Stimulated activated CD4-positive, alpha-beta T cell treated with anti-CD3 and anti-CD28 coated beads, TNF-alpha, amount 100 ng/mL, for 1 hour (primary cell): ENCODE data around the gene TNIK.

Experiments used
- DNase-seq, 3 donors: peaks; one replicate each; pipeline ENCODE4 v3.0.0-alpha.2; 2020; ENCODE audit warnings: low read depth in 3 of 3, low spot score in 1 of 3

The TNIK gene

DNA sequence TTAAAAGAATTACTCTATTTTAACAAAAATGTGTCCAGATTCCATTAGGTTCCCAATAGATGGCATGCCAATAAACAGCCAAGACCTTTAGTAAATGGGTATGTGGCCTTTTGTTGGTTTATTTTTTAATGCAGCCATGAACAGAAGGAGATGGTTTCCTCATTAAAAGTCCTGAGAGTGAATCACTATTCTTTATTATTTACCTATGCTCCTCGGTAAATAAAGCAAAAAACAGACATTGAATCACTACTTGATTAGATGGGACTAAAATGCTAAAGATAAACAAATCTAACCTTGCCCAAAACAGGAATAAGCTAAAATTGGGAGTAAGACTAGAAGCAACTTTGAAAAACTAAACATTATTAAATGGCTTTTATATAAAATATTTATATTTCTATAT lies 94.2 kb downstream of the TNIK start:
- DNase-seq: no peak

DNA sequence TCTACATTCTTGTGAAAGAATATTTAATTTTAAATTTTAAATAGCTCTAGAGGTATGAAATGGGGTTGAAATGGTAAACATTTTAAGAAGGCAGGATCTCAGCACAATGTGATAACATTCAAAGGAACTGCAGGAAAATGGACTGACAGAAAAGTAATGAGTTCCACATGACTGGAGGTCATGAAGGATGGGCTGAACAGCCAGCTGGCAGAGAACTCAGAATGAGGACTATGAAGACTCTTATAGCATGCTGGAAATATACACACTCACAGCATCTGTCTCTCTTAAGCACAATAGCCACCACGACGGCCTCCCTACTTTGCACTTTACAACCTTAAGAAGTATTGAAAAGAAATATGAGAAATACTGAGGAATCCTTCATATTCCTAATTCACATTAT lies 94.7 kb downstream of the TNIK start:
- DNase-seq: no peak

DNA sequence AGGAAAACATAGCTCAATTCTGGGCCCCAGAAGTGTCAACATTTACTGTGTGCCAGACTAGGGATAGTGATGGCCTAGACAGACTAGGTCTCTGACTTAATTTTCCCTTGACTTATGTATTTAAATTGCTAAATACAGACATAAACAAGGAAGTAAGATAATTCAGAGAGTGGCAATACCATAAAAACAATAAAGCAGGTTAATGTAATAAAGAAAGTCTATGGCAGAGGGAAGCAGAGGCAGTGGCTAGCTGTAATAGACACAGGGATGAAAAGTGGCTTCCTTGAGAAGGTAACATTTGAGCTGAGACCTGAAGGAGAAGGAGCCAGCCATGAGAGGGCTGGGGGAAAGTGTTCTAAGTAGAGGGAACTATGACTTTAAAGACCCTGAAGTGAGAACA lies 95.7 kb downstream of the TNIK start:
- no peak for DNase-seq

DNA sequence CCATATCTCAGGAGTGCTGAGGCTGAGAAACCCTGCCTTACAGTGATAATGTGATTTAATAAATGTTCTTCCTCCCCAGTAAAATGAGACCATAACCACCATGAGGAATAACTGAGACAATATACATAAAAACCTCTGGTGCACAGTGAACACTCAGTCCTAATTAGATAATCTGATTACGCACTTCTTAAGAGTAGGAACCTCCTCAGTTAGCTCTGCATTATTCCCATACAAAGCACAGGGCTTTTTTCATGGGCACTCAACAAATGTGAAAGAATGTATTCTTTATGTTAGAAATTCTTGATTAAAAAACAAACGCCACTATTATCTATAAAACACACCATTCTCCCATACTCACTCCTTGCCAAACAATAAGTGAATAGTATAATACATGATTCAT lies 97.0 kb downstream of the TNIK start:
- DNase-seq: no peak

DNA sequence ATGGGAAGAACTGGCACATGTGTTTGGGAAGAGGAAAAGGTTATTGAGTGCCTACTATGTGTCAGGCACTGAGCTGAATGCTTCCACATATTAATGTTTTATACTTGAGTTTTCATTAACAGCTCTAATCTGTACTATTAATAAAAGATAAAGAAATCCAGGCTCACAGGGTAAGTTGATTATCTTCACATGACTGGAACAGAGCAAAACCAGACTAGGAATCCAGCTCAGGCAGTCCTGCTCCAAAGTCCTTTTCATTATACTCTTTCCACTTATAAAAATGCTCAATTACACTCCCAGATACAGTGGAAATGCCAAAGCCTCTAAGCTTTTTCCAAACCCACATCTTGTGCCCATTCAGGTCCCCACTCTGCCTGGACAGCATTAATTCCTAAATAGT lies 97.6 kb downstream of the TNIK start:
- no peak for DNase-seq

DNA sequence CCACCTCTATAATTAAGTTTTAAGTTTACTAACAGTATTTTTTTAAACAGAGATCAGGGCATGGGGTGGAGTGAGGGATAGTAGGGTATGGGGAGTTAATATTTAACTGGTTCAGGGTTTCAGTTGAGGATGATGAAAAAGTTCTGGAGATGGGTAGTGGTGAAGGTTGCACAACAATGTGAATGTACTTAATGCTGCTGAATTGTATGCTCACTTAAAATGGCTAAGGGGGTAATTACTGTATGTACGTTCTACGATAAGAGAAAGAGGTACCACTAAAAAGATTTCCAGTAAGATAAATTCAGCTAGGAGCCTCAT lies 101.4 kb downstream of the TNIK start:
- DNase-seq: no peak

DNA sequence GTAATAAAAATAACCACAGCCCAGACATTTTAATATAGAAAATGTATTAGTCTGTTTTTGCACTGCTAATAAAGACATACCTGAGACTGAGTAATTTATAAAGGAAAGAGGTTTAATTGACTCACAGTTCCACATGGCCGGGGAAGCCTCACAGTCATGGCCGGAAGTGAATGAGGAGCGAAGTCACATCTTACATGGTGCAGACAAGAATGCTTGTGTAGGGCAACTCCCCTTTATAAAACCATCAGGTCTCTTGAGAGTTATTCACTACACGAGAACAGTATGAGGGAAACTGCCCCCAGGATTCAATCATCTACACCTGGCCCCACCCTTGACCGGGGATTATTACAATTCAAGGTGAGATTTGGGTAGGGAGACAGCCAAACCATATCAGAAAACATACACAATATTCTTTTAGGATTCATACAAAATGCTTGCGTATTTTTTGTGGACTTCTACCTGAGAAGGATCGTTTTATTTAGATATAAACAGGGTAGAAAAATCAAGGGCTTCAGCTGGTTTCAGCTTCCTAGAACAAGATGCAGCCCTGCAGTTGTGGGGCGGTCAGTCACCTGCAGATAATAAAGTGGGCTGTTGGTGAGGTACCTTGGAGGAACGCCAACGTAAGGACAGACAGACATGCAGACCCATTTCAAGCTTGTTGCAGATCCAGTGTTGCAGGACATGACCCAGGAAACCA lies 101.9 kb downstream of the TNIK start:
- no peak for DNase-seq

DNA sequence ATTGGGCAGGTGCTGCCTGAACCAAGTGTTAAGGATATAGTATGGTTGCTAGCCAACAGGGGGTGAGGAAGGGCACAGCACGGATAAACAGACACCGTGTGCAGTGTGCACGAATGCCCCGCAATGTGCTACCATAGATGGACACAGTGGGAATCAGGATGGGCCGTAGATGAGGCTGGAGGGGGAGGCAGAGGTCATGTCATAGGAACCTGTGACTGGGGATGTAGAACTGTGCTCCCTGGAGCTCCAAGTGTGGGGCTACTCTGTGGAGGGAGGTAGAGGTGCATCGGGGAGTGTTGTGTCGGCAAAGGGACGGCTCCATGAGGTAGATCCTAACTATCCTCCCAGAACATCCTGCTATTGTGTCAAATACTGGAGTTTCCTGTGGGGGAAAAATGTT lies 102.5 kb downstream of the TNIK start:
- DNase-seq: no peak

DNA sequence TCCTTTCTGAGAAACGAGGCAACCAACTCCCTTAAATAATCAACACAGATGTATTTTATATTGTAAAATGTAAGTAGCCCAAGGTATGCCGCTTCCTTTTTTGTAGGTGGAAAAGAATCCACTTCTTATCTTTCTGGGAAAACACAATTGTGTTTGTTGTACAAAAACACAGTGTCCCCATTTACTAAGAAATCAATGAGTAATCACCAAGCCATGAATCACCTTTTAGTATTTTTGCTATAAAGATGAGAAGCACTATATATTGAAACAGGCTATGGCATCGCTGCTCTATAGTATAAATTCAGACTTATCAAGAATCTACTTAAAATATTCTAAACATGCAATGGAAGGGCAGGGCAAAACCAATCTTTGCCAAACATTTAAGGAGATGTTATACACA lies 104.0 kb downstream of the TNIK start:
- DNase-seq: no peak

DNA sequence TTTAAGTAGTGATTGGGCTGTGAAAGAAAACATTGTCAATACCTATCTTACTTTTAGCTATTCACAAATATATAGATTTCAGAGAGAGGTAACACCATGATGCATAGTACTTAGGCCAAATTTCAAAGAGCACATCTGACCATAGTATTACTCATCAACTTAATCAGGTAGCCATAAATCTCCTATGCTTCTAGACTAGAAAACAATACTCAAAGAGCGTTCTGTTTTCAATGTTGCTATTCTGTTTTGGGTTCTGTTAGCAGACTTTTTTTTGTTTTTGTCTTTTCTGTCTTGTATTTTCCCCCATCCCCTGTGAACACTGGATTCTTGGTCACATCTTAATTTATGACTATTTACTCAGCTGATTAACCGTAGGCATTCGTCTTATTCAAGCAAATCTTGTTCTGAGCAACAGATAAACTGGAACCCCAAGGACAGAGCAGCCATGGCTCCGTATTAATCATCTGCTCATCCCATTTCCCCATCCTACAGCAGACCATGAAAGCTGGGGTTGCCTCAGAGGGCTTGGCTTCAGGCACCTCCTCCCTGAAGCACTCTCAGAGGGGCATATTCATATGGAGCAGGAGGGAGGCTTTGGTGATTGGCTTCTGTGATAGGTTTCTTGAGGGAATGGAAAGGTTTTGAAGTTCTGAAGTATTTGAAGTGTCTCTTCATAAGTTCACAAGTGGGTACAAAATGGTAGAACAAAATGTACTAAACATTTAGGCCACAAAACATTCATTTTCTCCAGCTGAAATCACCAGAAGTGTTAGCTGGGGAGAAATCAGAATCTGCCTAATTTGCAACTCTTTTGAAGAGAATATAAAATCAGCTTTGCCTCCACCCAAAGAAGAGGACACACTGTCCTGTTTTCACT lies 105.3 kb downstream of the TNIK start:
- DNase-seq: no peak

DNA sequence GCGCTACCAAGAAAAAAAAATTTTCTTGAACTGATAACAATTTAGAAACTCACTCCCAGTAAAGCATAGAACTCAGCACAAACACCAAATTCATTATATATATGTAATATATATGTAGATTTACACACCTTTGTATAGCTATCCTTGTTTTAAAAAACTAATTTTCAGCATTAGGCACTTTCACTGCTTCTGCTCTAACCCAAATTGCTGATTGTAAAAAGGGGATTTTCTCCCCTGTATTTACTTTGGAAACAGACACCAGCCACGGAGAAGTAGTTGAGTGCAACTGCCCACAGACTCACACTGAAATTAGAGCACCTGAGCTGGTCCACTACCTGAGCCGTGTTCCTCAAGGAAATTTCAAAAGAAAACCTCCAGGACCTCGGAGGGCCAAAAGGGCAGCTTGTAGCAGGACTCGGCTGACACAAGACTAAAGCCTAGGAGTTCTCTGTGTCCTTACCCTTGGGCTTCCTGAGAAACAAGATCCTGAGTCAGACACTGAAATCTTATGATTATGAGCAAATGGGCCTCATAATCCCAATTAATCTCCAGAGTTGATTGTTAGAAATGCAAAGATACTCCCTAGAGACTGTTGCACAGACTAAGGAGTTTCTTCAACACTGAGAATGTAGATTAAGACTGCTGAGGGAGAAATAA lies 106.0 kb downstream of the TNIK start:
- DNase-seq: no peak

DNA sequence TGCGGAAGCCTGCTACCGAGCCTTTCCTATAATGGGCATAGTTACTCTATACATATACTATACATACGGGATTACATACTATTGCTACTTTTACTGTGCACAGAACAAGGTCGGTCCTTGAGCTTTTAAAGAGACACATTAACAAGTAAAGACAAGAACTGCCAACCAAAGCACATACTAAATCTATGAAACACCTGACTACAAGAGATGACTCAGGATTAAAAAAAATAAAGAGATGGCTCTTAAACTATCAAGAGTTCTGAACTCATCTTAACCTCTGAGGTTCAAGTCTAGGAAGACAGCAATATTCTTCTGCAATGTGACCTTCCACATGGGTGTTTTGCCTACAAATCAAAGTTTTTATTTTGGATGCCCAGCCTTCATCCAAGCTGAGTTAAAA lies 106.8 kb downstream of the TNIK start:
- DNase-seq: no peak

DNA sequence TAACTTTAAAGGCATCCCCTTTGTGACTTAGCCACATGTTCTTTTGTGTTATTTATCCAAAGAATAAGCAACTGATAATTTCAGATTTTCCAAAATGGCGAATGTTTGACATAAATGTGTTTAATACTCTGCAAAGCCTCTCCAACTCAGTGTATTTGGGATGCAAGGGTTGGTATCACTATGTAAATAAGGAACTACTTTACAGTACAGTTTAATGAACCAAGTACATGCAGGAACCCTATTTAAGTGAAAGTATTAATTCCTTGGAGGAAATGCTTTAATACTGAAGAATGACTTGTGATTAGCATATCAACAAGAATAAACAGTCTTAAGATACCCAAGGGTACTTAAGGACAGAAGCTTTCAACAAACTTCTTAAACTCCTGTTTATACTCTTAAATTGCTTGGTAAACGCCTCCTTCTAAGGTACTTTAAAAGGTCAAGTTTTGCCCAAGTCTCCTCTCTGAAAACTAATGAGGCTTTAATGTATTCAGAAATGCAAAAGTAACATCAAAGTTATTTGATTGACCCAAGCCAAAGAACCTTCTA lies 107.7 kb downstream of the TNIK start:
- no peak for DNase-seq

DNA sequence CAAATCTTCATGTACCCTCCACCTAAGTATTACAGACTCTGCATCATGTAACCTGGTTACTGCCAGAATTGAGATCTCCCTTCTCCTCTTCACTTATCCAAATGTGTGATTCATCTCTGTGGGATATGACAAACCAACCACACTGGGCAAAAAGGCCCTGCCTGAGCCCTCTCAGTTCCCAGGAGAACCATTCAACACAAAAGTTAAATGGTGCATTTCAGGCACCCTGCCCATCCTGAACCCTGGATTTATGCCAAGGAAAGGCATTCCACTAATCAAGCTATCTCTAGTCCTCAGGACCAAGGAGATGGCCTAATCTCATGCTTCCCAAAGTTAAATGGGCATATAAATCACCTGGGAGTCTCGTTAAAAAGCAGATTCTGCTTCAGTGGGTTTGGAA lies 108.5 kb downstream of the TNIK start:
- DNase-seq: no peak

DNA sequence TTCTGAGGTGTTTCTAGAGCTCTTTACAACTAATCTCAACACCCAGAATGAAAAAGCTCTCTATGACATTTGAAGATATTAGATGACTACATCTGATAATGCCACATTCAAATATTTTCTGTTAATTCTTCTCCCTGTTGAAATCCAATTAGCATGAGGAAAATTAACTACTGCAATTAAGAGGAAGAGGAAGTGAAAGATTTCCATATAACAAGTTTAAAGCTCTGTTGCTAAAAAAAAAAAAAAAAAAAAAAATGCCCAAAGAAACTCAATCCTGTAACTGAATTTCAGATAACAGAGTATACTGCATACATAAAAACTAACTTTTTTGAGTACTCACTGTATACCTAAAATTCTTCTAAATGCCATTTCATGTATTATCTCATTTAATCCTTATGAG lies 109.8 kb downstream of the TNIK start:
- no peak for DNase-seq

DNA sequence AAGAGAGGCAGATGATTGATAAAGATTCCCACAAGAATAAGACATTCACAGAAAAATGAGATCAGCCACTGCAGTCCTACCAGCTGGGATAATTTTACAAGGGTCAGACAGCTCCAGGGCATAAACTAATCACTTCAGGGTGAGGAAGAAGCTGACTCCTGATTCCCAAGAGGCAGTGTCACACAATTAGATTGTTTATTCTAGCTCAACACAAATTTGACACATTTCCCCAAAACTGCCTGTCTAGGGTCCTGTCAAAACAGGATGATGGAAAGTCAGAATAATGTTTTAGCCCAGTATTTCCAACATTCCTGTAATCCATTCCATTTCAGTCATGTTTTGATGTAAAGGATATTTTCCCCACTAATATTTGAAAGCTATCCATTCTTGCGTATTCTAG lies 110.8 kb downstream of the TNIK start:
- no peak for DNase-seq

DNA sequence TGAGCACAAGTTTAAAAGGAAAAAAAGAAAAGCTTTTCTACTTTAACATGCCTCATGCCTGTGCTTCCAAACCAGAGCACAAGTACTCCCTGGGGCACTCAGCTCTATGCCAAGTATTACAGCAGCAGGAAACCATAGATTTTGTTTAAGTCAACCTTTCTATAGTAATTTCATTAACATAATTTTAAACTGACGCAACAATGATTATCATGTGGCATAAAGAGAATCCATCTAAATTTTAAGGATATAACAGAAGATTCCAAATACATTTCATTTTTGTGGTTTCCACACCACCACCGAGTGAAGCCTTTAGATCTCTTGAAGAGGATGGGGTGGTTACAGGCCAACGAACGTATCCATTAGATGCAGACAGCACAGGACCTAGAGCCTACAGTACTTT lies 112.1 kb downstream of the TNIK start:
- no peak for DNase-seq

DNA sequence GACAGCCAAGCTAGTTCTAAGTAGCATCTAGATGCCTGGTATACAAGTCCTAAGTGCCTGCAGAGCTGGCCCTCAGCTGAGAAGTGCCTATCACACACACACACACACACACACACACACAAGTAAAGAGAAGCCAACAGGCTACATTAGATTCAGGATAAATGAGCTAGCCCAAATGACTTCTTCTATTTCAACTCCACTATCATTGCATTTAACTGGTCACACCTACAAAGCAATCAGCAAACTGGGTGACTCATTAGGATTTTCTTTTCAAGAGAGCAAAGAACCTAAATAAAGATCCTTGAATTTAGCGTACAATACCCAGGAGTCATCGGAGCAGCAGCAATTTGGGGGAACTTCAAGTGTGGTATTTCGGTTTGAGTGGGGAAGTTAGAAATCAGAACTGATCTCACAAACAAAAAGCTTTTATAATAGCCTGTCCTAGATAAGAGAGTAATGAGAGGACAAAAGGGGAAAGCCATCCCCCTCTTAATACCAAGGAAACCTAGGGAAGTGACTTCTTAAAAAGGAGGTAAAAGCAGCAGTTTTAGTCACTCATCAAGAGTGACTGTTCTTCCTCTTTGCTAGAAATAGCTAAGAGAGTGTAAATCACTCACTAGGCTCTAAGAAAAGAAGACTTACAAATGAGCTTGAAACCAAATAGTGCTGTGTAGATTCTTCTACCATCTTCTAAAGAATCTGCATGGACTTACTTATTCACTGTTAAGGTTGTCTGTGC lies 112.7 kb downstream of the TNIK start:
- DNase-seq: no peak

DNA sequence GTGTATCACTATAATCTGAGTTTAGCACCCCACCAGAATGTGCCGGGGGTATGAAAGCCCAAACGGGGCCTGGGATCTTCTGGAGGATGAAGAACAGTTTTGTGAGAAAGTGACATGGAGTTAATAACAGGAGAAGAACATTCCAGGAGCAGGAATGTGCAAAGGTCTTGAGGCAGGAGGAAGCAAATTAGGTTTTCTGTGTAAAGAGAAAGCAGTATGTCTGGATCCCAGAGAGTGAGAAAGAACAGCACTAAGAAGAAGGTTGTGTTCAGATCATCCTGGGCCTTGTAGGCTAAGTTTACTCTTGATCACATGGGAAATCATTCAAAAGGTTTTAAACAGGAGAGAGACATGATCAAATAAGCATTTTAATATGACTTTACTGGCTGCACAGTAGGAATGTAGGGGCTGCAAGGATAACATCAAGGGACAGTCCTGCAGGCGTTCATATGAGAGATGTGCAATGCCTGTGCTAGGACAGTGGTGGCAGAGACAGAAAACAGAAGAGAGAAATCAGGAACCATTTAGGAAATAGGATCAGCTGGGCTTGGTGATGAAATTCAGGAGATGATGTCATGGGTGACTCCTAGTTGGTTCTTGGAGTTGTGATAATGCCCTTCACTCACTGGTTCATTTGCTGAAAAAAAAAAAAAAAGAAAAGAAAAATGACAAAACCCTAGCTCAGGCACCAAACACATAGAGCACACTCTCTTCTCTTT lies 113.5 kb downstream of the TNIK start:
- no peak for DNase-seq

DNA sequence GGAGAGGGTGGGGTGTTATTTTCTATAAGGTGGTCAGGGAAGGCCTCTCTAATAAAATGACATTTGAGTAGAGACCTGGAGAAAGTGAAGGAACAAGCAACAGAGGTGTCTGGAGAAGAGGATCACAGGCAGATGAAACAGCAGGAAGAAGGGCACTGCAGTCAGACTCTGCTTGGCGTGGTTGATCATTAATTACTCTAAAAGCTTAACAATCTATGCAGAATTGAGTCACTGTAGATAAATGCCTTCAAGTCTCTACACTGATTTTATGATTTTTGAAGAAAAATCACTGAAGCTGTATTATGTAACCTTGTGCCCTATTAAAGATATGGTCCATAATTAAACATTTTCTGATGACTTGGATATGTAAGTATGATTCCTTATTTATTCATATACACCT lies 114.2 kb downstream of the TNIK start:
- DNase-seq: no peak
